HEK293 (cell line): ENCODE measurements around the gene LRRC59.

Experiments used
- BCL6B ChIP-seq: fragments of 450-650 bp; formaldehyde crosslinking; IDR thresholded peaks from 2 replicates; pipeline ENCODE4 v1.5.1; 2017; ENCODE audit warnings: missing biosample characterization, missing genetic modification characterization
- KLF17 ChIP-seq: fragments of 450-650 bp; formaldehyde crosslinking; IDR thresholded peaks from 2 replicates; pipeline ENCODE4 v1.5.1; 2016; ENCODE audit warnings: missing biosample characterization, missing genetic modification characterization
- PATZ1 ChIP-seq: fragments of 450-650 bp; formaldehyde crosslinking; IDR thresholded peaks from 2 replicates; pipeline ENCODE4 v1.5.1; 2016; ENCODE audit warnings: missing biosample characterization, missing genetic modification characterization
- PBX3 ChIP-seq: sonication (generic); formaldehyde crosslinking; IDR thresholded peaks from 2 replicates; pipeline ENCODE4 v1.8.1; 2022; ENCODE audit warnings: mild to moderate bottlenecking, moderate library complexity, missing genetic modification reagents
- REST ChIP-seq: fragments of 450-650 bp; formaldehyde crosslinking; IDR thresholded peaks from 2 replicates; pipeline ENCODE4 v1.5.1; 2016; ENCODE audit warnings: missing biosample characterization, missing genetic modification characterization
- SCRT1 ChIP-seq: fragments of 450-650 bp; formaldehyde crosslinking; IDR thresholded peaks from 2 replicates; pipeline ENCODE4 v1.5.1; 2016; ENCODE audit warnings: missing biosample characterization, missing genetic modification characterization, borderline replicate concordance
- YY2 ChIP-seq: fragments of 450-650 bp; formaldehyde crosslinking; IDR thresholded peaks from 2 replicates; pipeline ENCODE4 v1.5.1; 2016; ENCODE audit warnings: missing biosample characterization, missing genetic modification characterization
- ZBTB20 ChIP-seq: fragments of 450-650 bp; formaldehyde crosslinking; IDR thresholded peaks from 2 replicates; pipeline ENCODE4 v1.5.1; 2016; ENCODE audit warnings: missing biosample characterization, missing genetic modification characterization
- ZBTB44 ChIP-seq: fragments of 450-650 bp; IDR thresholded peaks from 2 replicates; pipeline ENCODE4 v1.5.1; 2018; ENCODE audit warnings: missing biosample characterization, mild to moderate bottlenecking, missing genetic modification characterization
- ZNF132 ChIP-seq: fragments of 450-650 bp; formaldehyde crosslinking; IDR thresholded peaks from 2 replicates; pipeline ENCODE4 v1.5.1; 2017; ENCODE audit warnings: missing biosample characterization, missing genetic modification characterization, borderline replicate concordance
- ZNF157 ChIP-seq: fragments of 450-650 bp; formaldehyde crosslinking; IDR thresholded peaks from 2 replicates; pipeline ENCODE4 v1.5.1; 2016; ENCODE audit warnings: missing biosample characterization, missing genetic modification characterization
- ZNF174 ChIP-seq: fragments of 450-650 bp; formaldehyde crosslinking; IDR thresholded peaks from 2 replicates; pipeline ENCODE4 v1.5.0; 2017; ENCODE audit warnings: missing biosample characterization, mild to moderate bottlenecking, missing genetic modification characterization
- ZNF175 ChIP-seq: fragments of 450-650 bp; formaldehyde crosslinking; IDR thresholded peaks from 2 replicates; pipeline ENCODE4 v1.5.1; 2016; ENCODE audit warnings: missing biosample characterization, missing genetic modification characterization
- ZNF211 ChIP-seq: fragments of 450-650 bp; formaldehyde crosslinking; IDR thresholded peaks from 2 replicates; pipeline ENCODE4 v1.5.1; 2016; ENCODE audit warnings: low read depth, missing biosample characterization, missing genetic modification characterization
- ZNF214 ChIP-seq: fragments of 450-650 bp; formaldehyde crosslinking; IDR thresholded peaks from 2 replicates; pipeline ENCODE4 v1.5.1; 2017; ENCODE audit warnings: missing biosample characterization, mild to moderate bottlenecking, missing genetic modification characterization, borderline replicate concordance
- ZNF24 ChIP-seq: fragments of 450-650 bp; formaldehyde crosslinking; IDR thresholded peaks from 2 replicates; pipeline ENCODE4 v1.5.1; 2016; ENCODE audit warnings: missing biosample characterization, missing genetic modification characterization
- ZNF248 ChIP-seq: fragments of 450-650 bp; formaldehyde crosslinking; IDR thresholded peaks from 2 replicates; pipeline ENCODE4 v1.5.1; 2017; ENCODE audit warnings: missing biosample characterization, missing genetic modification characterization
- ZNF37A ChIP-seq: fragments of 450-650 bp; IDR thresholded peaks from 2 replicates; pipeline ENCODE4 v1.5.1; 2018; ENCODE audit warnings: missing biosample characterization, missing genetic modification characterization
- ZNF473 ChIP-seq: fragments of 450-650 bp; formaldehyde crosslinking; IDR thresholded peaks from 2 replicates; pipeline ENCODE4 v1.5.1; 2017; ENCODE audit warnings: missing biosample characterization, missing genetic modification characterization
- ZNF510 ChIP-seq: fragments of 450-650 bp; formaldehyde crosslinking; IDR thresholded peaks from 2 replicates; pipeline ENCODE4 v1.5.1; 2018; ENCODE audit warnings: mild to moderate bottlenecking, missing genetic modification characterization, missing biosample characterization; ENCODE audit not compliant: insufficient replicate concordance
- ZNF529 ChIP-seq: fragments of 450-650 bp; formaldehyde crosslinking; IDR thresholded peaks from 2 replicates; pipeline ENCODE4 v1.5.1; 2017; ENCODE audit warnings: missing genetic modification characterization, missing biosample characterization; ENCODE audit not compliant: insufficient replicate concordance
- ZNF624 ChIP-seq: fragments of 450-650 bp; formaldehyde crosslinking; IDR thresholded peaks from 2 replicates; pipeline ENCODE4 v1.5.1; 2017; ENCODE audit warnings: missing biosample characterization, missing genetic modification characterization
- ZNF658 ChIP-seq: fragments of 450-650 bp; formaldehyde crosslinking; IDR thresholded peaks from 2 replicates; pipeline ENCODE4; 2016; ENCODE audit warnings: missing biosample characterization, missing genetic modification characterization
- ZNF677 ChIP-seq: fragments of 450-650 bp; IDR thresholded peaks from 2 replicates; pipeline ENCODE4 v1.5.0; 2018; ENCODE audit warnings: missing biosample characterization, mild to moderate bottlenecking, missing genetic modification characterization, moderate library complexity
- ZNF704 ChIP-seq: fragments of 450-650 bp; formaldehyde crosslinking; IDR thresholded peaks from 2 replicates; pipeline ENCODE4 v1.5.1; 2016; ENCODE audit warnings: missing biosample characterization, missing genetic modification characterization
- ZNF837 ChIP-seq: fragments of 450-650 bp; formaldehyde crosslinking; IDR thresholded peaks from 2 replicates; pipeline ENCODE4 v1.5.1; 2016; ENCODE audit warnings: missing biosample characterization, missing genetic modification characterization
- ZSCAN18 ChIP-seq: fragments of 450-650 bp; formaldehyde crosslinking; IDR thresholded peaks from 2 replicates; pipeline ENCODE4 v1.5.1; 2016; ENCODE audit warnings: missing biosample characterization, missing genetic modification characterization
- ZXDB ChIP-seq: fragments of 450-650 bp; formaldehyde crosslinking; IDR thresholded peaks from 2 replicates; pipeline ENCODE4 v1.5.1; 2016; ENCODE audit warnings: missing biosample characterization, missing genetic modification characterization

The LRRC59 gene

GRCh38 chr17:50362661-50363060, 34.7 kb downstream of the LRRC59 start (continued):
- TF ChIP-seq REST (tag by site-specific recombination) (peak; percentile 77), ZNF24 (tag by site-specific recombination) (no peak), ZNF677 (tag by site-specific recombination) (no peak), ZNF175 (tag by site-specific recombination) (no peak), ZNF214 (tag by site-specific recombination) (no peak), KLF17 (no peak), ZNF624 (no peak), ZNF132 (tag by site-specific recombination) (no peak), ZBTB44 (no peak), ZNF473 (no peak), ZBTB20 (no peak), ZNF248 (tag by site-specific recombination) (no peak), ZNF529 (tag by site-specific recombination) (no peak), ZXDB (tag by site-specific recombination) (peak; percentile 54), ZNF37A (no peak), ZNF157 (tag by site-specific recombination) (no peak), PBX3 (CRISPR knock-in tag) (no peak), ZNF658 (no peak), ZNF704 (no peak), PATZ1 (tag by site-specific recombination) (no peak), SCRT1 (no peak), ZNF211 (tag by site-specific recombination) (no peak), ZSCAN18 (tag by site-specific recombination) (no peak), ZNF174 (tag by site-specific recombination) (no peak), ZNF510 (no peak), ZNF837 (tag by site-specific recombination) (no peak), YY2 (tag by site-specific recombination) (no peak), BCL6B (tag by site-specific recombination) (no peak)
